A549 treated with DMSO at 1 μM for 4 hours (cell line): Measurements from ENCODE around the gene NUDT6. TPM values are rescaled to one million over a fixed set of nuclear protein-coding genes. Genes with fewer than 3 reads are reported as not detected.

Experiments
- total RNA-seq: library from RNA; stranded (reverse); fragments of 200-300 nt; extraction: Qiagen RNA extraction; gene quantifications from 5 replicates; pipeline ENCODE4 v1.2.3, GENCODE V29; 2022; ENCODE audit warnings: low read depth

NUDT6 gene, protein sequence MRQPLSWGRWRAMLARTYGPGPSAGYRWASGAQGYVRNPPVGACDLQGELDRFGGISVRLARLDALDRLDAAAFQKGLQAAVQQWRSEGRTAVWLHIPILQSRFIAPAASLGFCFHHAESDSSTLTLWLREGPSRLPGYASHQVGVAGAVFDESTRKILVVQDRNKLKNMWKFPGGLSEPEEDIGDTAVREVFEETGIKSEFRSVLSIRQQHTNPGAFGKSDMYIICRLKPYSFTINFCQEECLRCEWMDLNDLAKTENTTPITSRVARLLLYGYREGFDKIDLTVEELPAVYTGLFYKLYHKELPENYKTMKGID
- total RNA-seq: 5.0 to 6.2 TPM (median 5.9 TPM) in 5 replicates

DNA sequence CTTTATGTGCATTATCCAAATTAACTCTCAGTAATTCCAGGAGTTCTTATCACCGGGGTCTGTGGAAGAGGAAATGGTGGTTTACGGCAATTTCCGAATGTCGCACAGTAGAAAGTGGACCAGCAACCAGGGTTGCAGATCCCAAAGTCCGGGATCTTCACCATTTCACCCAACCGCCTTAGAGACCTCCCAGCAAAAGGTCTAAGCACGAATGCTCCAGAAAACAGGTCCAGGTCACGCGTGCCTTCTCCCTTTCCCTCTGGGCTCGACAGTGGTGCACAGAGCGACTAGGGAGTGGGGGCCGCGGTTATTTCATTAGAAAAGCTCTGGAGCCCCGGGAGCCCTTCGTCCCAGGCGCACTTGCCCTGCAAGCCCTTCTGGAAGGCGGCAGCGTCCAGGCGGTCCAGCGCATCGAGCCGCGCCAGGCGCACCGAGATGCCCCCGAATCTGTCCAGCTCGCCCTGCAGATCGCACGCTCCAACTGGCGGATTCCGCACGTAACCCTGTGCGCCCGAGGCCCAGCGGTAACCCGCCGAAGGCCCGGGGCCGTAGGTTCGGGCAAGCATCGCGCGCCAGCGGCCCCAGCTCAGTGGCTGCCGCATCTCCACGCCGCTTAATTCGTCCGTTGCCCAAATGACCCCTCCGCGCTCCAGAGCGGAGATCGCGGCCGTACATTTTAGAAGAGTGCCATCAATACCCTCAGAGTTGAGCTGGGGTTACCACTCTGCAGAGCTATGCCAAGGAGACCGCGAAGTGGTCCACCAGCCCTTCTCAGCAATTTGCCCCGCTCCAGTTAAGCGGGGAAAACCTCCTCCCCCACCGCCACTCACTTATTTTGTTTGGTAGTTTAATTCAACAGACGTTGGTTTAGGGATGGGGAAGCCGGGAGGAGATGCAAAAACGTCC lies at the start of gene NUDT6:
TSS of gene NUDT6 (minus strand) at position 627 of the 906 bp plus-strand sequence. CDS start at position 602, 25 bp downstream.

Other genes starting within 250 kb of the NUDT6 start
- gene BBS12, start 189.9 kb downstream of the NUDT6 start, total RNA-seq: 2.7 to 3.7 TPM (median 3.0 TPM) in 5 replicates
- 32.5 to 73.6 TPM (median 62.0 TPM) in 5 replicates for gene FGF2, start 95.8 kb downstream of the NUDT6 start, total RNA-seq